GM18858 (cell line): ENCODE results near the gene PIK3C2G.
"Not testable (repeated sequence)": the region's sequence is repeated elsewhere in the genome, so short reads cannot be mapped to it uniquely, and the experiment has no call there.

Experiments used
- ATAC-seq: cut with Tn5 transposase; IDR thresholded peaks from one replicate; pipeline ENCODE4 v1.9.1; 2021; ENCODE audit not compliant: unreplicated experiment

The PIK3C2G gene

GRCh38 chr12:18629916-18630315, 368.6 kb downstream of the PIK3C2G start:
- no peak for ATAC-seq

DNA sequence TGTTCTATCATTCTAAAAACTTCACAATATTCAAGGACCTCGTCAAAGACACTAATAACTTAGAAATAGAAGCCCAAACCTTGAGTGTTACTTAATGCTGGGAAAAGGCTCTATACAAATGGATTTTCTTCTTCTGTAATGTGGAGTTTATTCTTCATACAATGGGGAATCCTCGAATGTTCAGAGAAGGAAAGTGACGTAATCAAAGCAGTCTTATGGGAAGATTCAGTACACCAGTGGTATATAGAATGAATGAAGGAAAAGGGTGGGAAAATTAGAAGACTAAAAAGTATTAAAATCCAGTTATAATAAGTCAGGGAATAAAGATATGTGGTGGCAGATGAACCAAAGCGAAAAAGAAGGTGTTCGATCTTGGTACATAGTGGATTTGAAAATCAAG, 370.0 kb downstream of the PIK3C2G start:
- no peak for ATAC-seq

DNA sequence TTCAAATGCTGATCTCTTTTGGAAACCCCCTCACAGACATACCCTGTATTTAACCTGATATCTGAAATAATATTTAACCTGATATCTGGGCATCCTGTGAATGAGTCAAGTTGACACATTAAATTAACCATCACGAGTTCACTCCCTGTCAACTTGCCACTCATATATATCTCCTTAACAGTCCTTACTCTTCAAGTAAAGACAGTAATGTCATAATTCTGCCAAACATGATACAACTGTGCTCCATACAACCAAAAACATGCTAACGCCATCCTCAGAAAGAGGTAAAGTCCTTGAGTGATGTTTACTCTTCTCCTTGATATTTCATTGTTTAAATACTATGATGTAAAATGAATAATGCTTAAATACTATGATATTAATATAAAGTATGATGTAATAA, 371.5 kb downstream of the PIK3C2G start:
- ATAC-seq: no peak

DNA sequence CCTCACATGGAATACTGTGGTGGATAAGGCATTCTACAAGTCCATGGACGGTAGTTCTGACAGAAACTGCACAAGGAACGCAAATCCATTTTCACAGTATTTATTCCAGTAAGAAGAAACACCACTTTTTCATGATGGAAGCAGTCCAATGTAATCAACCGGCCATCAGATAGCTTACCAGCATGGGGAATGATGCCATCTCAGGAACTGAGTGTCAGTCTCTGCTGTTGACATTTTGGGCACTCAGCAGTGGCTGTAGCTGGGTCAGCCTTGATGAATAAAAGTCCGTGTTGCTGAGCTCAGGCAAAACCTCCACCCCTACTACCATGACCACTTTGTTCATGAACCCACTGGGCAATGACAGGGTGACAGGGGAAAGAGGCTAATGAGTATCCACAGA, 373.1 kb downstream of the PIK3C2G start:
- no peak for ATAC-seq

- ATAC-seq: no peak
Observed at GRCh38 chr12:18640321-18640955, 379.1 kb downstream of the PIK3C2G start.

- ATAC-seq: no peak
Observed at GRCh38 chr12:18643681-18644080, 382.4 kb downstream of the PIK3C2G start.

- no peak for ATAC-seq
Observed at GRCh38 chr12:18644564-18644963, 383.2 kb downstream of the PIK3C2G start.

- ATAC-seq: no peak
Observed at GRCh38 chr12:18646286-18646890, 385.1 kb downstream of the PIK3C2G start.

DNA sequence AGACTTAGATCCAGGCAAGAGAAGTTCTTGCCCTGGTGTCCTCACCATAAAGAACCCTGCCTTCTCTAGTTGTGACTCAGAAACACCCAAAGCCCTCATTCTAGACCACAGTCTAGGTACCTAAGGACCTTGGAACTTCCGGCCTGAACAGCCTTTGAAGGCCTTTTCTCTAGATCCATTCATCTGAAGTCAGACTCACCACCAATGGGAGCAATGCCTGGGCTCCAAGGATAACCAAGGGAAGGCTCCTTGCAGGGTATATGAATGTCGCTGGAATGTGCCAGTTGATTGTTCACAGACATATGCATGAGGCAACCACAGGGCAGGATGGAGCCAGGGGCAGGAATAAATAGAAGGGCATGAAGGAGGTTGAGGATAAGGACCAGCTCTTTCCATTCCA, 390.2 kb downstream of the PIK3C2G start:
- no peak for ATAC-seq

GRCh38 chr12:18652596-18652995, 391.3 kb downstream of the PIK3C2G start:
- no peak for ATAC-seq

DNA sequence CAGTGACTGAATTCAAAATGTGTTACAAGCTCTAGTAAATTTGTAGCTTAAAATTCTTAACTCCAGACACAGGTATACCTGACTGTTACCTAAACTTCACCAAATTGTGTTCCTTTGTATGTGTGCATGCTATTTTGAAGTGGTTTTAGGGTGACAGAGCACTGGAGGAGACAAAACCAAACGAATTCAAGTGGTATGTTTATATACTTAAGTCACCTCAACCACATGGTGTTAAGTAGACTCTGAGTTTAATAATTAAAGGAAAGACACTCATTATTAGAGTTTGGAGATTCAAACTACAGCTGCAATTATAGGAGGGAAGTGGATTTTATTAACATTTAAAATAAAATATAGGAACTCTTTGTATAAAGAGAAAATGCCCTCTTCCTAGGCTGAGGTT, 392.1 kb downstream of the PIK3C2G start:
- ATAC-seq: no peak

- ATAC-seq: no peak
Observed at GRCh38 chr12:18655351-18655750, 394.0 kb downstream of the PIK3C2G start.

- ATAC-seq: no peak
Observed at GRCh38 chr12:18658179-18658578, 396.9 kb downstream of the PIK3C2G start.

GRCh38 chr12:18658829-18659228, 397.5 kb downstream of the PIK3C2G start:
- ATAC-seq: no peak

GRCh38 chr12:18676141-18676540, 414.8 kb downstream of the PIK3C2G start:
- ATAC-seq: no peak

DNA sequence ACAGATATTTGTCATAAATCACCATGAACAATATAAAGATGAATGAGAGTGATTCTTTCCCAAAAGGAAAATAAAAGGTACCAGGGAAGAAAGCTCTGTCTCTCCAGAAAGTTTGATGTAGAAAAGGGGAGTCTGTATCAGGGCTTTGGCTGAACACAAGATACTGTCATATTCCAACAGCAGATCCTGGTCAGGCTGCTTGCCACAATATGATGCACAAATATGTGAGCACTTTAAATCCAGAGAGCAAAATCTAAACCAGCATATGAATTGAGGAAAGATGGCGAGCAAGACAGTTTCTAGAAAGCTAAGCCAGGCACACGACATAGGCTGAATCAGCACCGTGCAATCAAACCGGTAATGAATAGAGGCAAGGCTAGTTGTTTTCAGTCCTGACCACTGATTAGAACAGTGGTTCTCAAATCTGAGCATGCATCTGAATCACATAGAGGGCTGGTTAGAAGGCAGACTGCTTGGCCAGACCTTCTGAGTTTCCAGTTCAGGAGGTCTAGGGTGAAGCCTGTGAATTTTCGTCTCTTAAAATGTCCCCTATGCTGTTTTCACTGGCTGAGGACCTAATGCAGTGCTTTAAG, 415.8 kb downstream of the PIK3C2G start:
- no peak for ATAC-seq

DNA sequence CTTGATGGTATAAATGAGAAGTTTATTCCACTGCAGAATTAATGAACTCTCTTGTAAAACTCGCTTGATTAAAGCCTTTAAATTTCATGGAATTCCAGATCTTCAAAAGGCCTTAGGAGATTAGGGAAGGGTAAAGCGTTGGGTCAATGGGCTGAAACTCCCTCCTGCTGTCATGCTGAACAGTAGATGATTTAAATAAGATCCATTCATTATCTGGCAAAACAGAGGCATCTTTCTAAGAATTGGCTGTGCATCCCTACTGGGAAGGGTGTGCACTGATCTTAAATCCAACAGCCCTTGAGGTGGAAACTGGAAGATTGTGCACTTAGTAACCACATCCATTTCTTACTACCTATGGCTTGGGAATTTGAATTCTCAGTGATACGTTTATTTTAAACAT, 420.5 kb downstream of the PIK3C2G start:
- ATAC-seq: no peak

- ATAC-seq: no peak
Observed at GRCh38 chr12:18683327-18684013, 422.2 kb downstream of the PIK3C2G start.

- ATAC-seq: no peak
Observed at GRCh38 chr12:18684430-18684829, 423.1 kb downstream of the PIK3C2G start.

- ATAC-seq: no peak
Observed at GRCh38 chr12:18689771-18690170, 428.5 kb downstream of the PIK3C2G start.

DNA sequence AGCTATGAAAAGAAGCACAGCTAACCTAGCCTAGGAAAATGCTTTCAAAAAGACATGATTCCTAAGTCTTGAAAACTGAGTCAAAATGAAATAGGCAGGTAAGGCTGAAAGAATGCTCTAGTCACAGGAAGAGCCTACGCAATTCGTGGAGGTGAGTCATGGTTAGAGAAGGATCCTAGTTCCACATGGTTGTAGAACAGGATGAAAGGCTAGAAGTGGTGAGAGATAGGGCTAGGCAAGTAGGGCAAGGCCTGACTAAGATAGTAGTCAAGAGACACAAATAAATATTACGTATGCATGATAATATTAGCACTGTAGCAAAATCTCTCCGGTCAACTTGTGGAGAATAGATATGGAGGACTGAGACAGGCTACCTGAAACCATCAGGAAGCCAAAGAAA, 429.3 kb downstream of the PIK3C2G start:
- no peak for ATAC-seq

GRCh38 chr12:18693986-18694385, 432.7 kb downstream of the PIK3C2G start:
- ATAC-seq: not testable (repeated sequence)
